HG02981 (cell line): ENCODE results near the gene UBE2E1.
"Not testable (repeated sequence)": the region's sequence is repeated elsewhere in the genome, so short reads cannot be mapped to it uniquely, and the experiment has no call there.

Experiments
- ATAC-seq: cut with Tn5 transposase; IDR thresholded peaks from one replicate; pipeline ENCODE4 v1.9.1; 2021; ENCODE audit warnings: mild to moderate bottlenecking, moderate library complexity; ENCODE audit not compliant: unreplicated experiment

Gene UBE2E1

GRCh38 chr3:23840521-23840920, 34.8 kb downstream of the UBE2E1 start:
- no peak for ATAC-seq

GRCh38 chr3:23843869-23844268, 38.1 kb downstream of the UBE2E1 start:
- ATAC-seq: no peak

GRCh38 chr3:23845326-23846216, 39.8 kb downstream of the UBE2E1 start:
- no peak for ATAC-seq

- not testable (repeated sequence) for ATAC-seq
Measured at GRCh38 chr3:23849462-23849861, 43.7 kb downstream of the UBE2E1 start.

GRCh38 chr3:23856286-23856685, 50.5 kb downstream of the UBE2E1 start:
- ATAC-seq: no peak

- ATAC-seq: no peak
Measured at GRCh38 chr3:23859012-23859743, 53.4 kb downstream of the UBE2E1 start.

GRCh38 chr3:23859839-23860382, 54.2 kb downstream of the UBE2E1 start:
- ATAC-seq: no peak

GRCh38 chr3:23861689-23862088, 55.9 kb downstream of the UBE2E1 start:
- no peak for ATAC-seq

GRCh38 chr3:23863060-23863459, 57.3 kb downstream of the UBE2E1 start:
- ATAC-seq: no peak

- no peak for ATAC-seq
Measured at GRCh38 chr3:23864931-23865330, 59.2 kb downstream of the UBE2E1 start.

GRCh38 chr3:23865595-23866396, 60.0 kb downstream of the UBE2E1 start:
- peak; percentile 93 for ATAC-seq

GRCh38 chr3:23867400-23867799, 61.6 kb downstream of the UBE2E1 start:
- no peak for ATAC-seq

GRCh38 chr3:23867838-23868237, 62.1 kb downstream of the UBE2E1 start:
- ATAC-seq: no peak

- ATAC-seq: no peak
Measured at GRCh38 chr3:23869977-23870662, 64.4 kb downstream of the UBE2E1 start.

GRCh38 chr3:23870663-23871043, 64.9 kb downstream of the UBE2E1 start:
- not testable (repeated sequence) for ATAC-seq

GRCh38 chr3:23871361-23871760, 65.6 kb downstream of the UBE2E1 start:
- ATAC-seq: not testable (repeated sequence)

- ATAC-seq: no peak
Measured at GRCh38 chr3:23872330-23872729, 66.6 kb downstream of the UBE2E1 start.

- no peak for ATAC-seq
Measured at GRCh38 chr3:23873941-23874340, 68.2 kb downstream of the UBE2E1 start.

- ATAC-seq: no peak
Measured at GRCh38 chr3:23874359-23875112, 68.8 kb downstream of the UBE2E1 start.
